T follicular helper cell (primary cell): ENCODE measurements around the gene PREX1.

ENCODE experiments used
- DNase-seq: peaks from one replicate; pipeline ENCODE4 v3.0.0-alpha.2; 2020; ENCODE audit warnings: low read depth

The PREX1 gene

DNA sequence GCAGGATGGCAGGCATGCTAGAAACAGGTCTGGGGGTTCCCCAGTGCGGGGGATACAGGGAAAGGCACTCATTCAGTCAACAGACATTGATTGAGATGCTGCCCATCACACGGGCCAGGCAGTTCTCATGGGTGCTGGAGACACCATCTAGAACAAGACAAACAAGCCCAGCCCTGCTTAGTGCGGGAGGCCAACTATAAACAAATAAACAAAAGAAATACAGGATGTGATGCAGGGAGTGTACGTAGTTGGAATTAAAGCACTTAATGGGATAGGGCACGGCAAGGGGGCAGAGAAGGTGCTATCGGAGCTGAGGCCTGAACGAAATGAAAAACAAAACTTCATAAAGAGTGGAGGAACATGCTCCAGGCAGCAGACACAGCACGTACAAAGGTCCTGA, 169.3 kb downstream of the PREX1 start:
- no peak for DNase-seq

GRCh38 chr20:48658198-48658476, 169.7 kb downstream of the PREX1 start:
- no peak for DNase-seq

DNA sequence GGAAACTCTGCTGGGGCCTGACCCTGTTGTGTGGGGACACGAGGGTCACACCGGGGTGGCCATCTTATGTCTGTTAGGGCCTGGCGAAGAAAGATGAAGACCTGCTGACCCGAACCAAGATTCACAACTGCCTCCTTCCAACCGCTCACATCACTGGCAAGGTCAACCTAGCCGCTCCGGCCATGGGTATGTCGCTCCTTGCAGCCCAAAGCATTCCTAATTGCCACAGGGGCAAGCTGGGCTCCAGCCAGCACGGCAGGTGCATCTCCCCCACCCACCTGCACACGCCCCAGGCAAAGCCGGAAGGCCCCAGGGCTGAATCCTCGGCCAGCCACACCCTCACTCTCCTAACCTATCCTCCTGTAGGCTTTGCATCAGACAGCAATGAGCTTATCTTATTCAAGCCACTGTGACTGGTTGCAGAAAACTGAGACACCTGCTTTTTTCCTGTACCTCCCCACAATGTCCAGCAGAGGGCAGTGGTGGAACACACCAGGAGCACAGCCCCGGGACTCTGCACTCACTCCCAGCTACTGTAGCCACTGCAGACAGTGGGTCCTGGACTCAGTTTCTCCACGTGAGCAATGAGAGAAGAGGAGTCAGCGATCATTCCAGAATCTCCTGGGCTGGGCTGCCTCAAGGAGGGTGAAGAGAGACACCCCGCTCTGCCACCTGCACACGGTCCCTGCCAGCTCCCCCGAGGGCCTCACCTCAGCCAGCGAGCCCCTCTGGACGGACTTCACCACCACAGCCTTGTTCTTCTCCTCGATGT, 170.2 kb downstream of the PREX1 start:
- DNase-seq, result peak; percentile 53

- no peak for DNase-seq
These were observed 171.1 kb downstream of the PREX1 start for GRCh38 chr20:48656661-48657211.

DNA sequence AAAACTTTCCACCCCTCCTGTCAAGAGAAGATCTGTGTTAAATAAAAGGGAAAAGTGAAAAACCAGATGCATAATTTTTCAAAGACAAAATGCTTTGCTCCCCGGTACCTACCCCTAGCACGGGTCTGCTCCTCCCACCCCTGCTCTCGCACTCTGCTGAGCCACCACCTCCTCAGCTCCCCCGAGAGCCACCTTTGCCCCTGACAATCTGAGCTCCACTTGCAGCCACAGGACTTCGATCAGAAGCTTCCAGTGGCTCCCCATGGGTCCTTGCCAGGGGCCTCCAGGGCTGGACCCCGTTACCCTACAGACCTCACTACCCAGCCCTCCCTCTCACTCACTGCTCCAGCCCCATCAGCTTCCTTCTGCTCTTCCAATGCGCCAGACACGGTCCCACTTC, 171.7 kb downstream of the PREX1 start:
- no peak for DNase-seq

- no peak for DNase-seq
These were observed 174.1 kb downstream of the PREX1 start for GRCh38 chr20:48653706-48654051.

DNA sequence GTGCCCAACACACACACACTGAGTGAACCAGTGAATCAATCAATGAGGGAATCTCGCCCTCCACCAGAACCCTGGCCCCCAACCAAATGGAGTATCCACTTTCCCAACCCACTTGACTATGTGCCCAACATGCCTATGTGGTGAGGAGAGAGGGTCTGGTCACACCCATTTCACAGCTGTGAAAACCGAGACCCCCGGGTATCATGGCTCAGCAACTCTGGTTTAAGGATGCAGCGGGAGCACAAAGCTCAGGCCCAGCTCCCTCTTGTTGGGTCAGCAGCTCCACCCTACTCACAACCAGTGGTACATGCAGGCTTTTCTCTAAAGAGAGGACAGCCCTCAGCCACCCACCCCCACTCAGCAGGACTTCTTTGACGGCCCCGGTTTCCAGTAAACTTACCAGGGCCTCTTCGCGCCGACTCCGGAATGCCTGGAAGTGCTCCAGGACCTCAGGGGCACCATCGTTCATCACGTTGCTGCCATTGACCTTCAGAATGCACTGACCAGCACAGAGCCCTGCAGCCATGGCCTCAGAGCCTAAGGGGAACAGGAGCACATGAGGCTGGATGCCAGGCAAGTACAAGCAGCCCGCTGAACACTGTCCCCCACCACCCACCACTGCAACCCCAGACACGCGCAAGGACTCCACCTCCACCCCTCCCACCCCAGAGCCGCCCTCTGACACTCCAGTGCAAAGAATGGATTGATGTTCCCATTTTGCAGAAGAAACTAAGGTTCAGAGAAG, 174.7 kb downstream of the PREX1 start:
- DNase-seq, result no peak

GRCh38 chr20:48651960-48652359, 175.8 kb downstream of the PREX1 start:
- DNase-seq, result no peak

- no peak for DNase-seq
These were observed 176.5 kb downstream of the PREX1 start for GRCh38 chr20:48651271-48651670.

GRCh38 chr20:48649868-48650267, 177.9 kb downstream of the PREX1 start:
- DNase-seq, result no peak

GRCh38 chr20:48649104-48649626, 178.6 kb downstream of the PREX1 start:
- no peak for DNase-seq

DNA sequence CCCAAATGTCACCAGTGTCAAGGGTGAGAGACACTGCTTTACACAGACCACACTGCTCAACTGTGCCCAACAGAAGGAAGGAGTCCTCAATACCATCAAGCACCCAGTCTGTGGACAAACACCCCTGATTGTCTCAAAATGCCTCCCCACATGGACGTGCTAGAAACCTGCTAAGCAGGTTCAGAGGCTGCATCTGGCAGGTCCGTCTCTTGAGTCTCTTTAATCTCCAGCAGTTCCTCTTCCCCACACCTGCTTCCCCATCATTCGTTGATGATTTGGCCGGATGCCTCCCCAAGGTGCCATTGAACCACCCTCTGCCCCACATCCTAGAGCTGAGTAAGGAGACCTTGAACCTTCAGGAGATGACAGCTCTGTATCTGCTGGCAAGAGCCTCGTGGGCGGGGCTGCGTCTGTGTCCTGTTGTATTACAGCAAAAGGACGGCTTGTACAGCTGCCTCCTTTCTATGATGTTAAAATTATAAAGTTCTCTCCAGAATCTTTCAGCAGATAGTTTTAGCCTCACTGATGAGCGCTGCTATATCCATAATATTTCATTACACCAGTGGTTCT, 179.2 kb downstream of the PREX1 start:
- no peak for DNase-seq

- no peak for DNase-seq
These were observed 179.9 kb downstream of the PREX1 start for GRCh38 chr20:48647858-48648257.

DNA sequence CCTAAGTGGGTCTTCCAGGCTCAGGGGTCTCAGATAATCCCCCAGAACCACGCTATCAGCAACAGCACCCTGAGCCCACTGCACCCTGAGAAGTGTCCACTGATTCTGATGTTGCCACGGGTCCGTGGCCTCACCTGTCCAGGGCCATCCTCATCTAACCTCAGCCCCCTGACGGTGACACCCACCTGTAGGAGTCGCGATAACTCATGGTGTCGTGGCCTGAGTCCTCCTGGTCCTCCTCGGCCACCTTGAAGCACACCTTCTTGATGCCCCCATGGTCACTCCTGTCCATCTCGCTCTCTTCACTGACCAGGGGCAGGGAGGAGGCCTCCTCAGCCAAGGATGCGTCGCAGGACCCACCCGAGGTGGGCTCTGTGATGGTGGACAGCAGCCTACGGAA, 182.1 kb downstream of the PREX1 start:
- DNase-seq, result no peak

- DNase-seq, result no peak
These were observed 183.4 kb downstream of the PREX1 start for GRCh38 chr20:48644286-48644828.

DNA sequence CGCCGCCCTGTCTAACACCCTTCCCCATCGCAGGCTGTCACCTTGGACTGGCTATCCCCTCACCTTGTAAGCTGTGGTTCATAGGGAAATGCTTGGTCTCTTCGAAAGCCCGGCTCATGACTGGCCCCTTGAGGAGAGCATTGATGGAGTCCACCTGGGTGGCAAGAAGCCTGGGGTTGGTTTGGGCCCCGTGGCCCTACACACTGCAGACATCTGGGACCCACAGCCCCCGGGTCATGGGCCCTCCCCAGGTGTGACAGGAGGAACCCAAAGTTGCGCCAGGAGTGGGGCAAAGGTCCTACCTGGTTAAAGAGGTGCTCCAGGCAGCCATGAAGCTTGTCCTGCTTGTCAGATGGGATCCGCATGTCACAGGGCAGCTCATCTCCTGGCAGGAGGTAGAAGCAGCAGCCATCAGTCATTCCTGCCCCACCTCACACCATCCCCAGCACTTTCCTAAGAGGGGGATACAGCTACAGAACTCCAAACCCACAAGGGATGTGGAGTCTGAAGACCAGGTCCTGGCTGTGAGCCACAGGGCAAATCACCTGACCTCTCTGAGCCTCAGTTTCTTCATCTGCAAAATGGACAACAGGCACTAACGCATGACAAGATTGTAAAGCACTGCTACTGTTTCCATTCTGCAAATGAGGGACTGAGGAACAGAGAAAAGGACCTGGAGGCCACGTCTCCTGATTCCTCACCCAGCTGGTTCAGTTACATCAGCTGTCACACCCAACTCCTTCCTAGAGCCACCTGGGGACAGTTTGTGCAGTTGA, 185.5 kb downstream of the PREX1 start:
- DNase-seq, result no peak

- no peak for DNase-seq
These were observed 186.9 kb downstream of the PREX1 start for GRCh38 chr20:48640871-48641270.

- no peak for DNase-seq
These were observed 187.9 kb downstream of the PREX1 start for GRCh38 chr20:48639899-48640298.

GRCh38 chr20:48638546-48638945, 189.3 kb downstream of the PREX1 start:
- DNase-seq, result no peak

DNA sequence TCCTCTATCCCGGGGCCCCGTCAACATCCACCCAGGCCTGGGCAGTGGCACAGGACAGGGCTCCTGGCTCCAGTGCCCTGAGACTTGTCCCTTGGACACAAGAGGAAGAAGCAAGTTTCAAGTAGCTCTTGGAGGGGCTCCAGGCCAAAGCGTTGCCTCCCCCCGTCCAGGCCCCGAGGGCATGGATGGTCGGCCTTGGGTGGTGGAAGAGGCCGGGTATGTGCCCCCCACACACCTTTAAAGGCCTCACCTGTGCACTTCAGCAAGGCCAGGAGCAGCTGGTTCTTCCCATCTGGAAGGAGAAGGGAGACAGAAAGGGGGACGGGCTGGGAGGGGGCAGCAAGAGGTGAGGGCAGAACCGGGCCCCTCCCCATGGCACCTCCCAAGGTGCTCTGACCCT, 190.3 kb downstream of the PREX1 start:
- DNase-seq, result no peak

- DNase-seq, result no peak
These were observed 191.5 kb downstream of the PREX1 start for GRCh38 chr20:48636301-48636700.

DNA sequence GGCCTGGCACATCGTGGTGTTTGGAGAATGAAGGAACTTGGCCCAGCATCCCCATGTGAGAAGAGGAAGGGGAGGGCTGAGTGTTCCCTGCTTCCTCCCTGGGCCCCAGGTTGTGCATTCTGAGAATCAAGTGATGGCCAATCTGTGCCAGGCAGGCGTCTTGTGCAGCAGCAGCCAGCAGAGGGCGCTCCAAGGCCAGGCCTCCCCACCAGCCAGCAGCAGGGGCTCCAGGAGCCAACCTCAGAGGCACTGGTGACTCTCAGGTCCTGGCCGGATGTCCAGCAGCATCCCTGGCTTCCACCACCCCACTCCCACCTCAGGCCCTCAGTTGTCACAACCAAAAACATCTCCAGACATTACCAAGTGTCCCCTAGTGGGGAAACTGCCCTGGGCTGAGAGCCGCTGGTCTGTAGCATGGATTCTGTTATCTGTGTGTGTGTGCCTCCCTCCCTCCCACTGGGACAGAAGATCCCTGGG, 192.0 kb downstream of the PREX1 start:
- DNase-seq, result peak; percentile 40
